Neural cell (in vitro differentiated cells): Measurements from ENCODE around the gene IFT43.

Source experiments
- EP300 ChIP-seq: fragments of 450-650 bp; conservative IDR thresholded peaks from 2 replicates; pipeline ENCODE4 v1.6.1; 2014; ENCODE audit warnings: antibody characterized with exemption, mild to moderate bottlenecking, moderate library complexity; ENCODE audit not compliant: poor library complexity, severe bottlenecking
- POLR2AphosphoS5 ChIP-seq: IDR thresholded peaks from 2 replicates; pipeline ENCODE4 v1.6.1; 2012
- REST ChIP-seq: IDR thresholded peaks from 2 replicates; pipeline ENCODE4 v1.6.1; 2012; ENCODE audit warnings: borderline replicate concordance
- TF ChIP-seq, protein P1 (sequence below): fragments of 450-650 bp; IDR thresholded peaks from 2 replicates; pipeline ENCODE4 v1.5.1; 2014; ENCODE audit warnings: antibody characterized with exemption, mild to moderate bottlenecking, moderate library complexity; ENCODE audit not compliant: poor library complexity, severe bottlenecking

- TF ChIP-seq, protein P1, sequence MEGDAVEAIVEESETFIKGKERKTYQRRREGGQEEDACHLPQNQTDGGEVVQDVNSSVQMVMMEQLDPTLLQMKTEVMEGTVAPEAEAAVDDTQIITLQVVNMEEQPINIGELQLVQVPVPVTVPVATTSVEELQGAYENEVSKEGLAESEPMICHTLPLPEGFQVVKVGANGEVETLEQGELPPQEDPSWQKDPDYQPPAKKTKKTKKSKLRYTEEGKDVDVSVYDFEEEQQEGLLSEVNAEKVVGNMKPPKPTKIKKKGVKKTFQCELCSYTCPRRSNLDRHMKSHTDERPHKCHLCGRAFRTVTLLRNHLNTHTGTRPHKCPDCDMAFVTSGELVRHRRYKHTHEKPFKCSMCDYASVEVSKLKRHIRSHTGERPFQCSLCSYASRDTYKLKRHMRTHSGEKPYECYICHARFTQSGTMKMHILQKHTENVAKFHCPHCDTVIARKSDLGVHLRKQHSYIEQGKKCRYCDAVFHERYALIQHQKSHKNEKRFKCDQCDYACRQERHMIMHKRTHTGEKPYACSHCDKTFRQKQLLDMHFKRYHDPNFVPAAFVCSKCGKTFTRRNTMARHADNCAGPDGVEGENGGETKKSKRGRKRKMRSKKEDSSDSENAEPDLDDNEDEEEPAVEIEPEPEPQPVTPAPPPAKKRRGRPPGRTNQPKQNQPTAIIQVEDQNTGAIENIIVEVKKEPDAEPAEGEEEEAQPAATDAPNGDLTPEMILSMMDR = no peak
- TF ChIP-seq REST (no peak), POLR2AphosphoS5 (no peak), EP300 (no peak)
Observed at GRCh38 chr14:75961662-75962061, 23.9 kb upstream of the IFT43 start.
